DND-41 (cell line): ENCODE data around the gene TNFRSF14.
A peak's percentile ranks its signal among the peaks of the same experiment; 100 is the strongest.

Experiments used
- ATAC-seq: fragments of 200-7000 bp; cut with Tn5 transposase; 3 replicates; pipeline ENCODE4 v1.9.1; 2021; ENCODE audit warnings: low read depth; ENCODE audit not compliant: insufficient read depth
- DNase-seq: peaks from one replicate; pipeline ENCODE4 v3.0.0-alpha.2; 2020
- H2AFZ ChIP-seq: 2 replicates; pipeline ENCODE4 v1.6.0; 2012; ENCODE audit warnings: low read depth, low read length
- H3K27ac ChIP-seq: 2 replicates; pipeline ENCODE4 v1.5.1; 2012; ENCODE audit warnings: low read length, inconsistent platforms
- H3K27me3 ChIP-seq: fragments of 200-600 bp; sonication (generic); 2 replicates; pipeline ENCODE4 v1.6.0; 2012; ENCODE audit warnings: low read length, mild to moderate bottlenecking, inconsistent platforms; ENCODE audit not compliant: insufficient read depth, poor library complexity
- H3K36me3 ChIP-seq: 2 replicates; pipeline ENCODE4 v1.5.1; 2012; ENCODE audit warnings: low read length, inconsistent platforms; ENCODE audit not compliant: insufficient read depth
- H3K4me1 ChIP-seq: 2 replicates; pipeline ENCODE4 v1.5.1; 2012; ENCODE audit warnings: mild to moderate bottlenecking, low read length; ENCODE audit not compliant: insufficient read depth
- H3K4me2 ChIP-seq: 2 replicates; pipeline ENCODE4 v1.6.0; 2012; ENCODE audit warnings: mild to moderate bottlenecking, moderate library complexity, low read length, inconsistent platforms; ENCODE audit not compliant: insufficient read depth
- H3K4me3 ChIP-seq, 2 experiments: fragments of 200-600 bp in 1 of 2; shearing (Covaris generic) in 1 of 2; 2 replicates each; pipeline ENCODE4 v1.5.1; 2012 to 2016; ENCODE audit warnings: inconsistent platforms in 2 of 2, low read length in 2 of 2, mild to moderate bottlenecking in 2 of 2, low read depth in 1 of 2, moderate library complexity in 1 of 2
- H3K79me2 ChIP-seq: 2 replicates; pipeline ENCODE4 v1.6.0; 2012; ENCODE audit warnings: low read length, inconsistent platforms; ENCODE audit not compliant: insufficient read depth
- H3K9ac ChIP-seq: 2 replicates; pipeline ENCODE4 v1.6.0; 2012; ENCODE audit warnings: low read depth, mild to moderate bottlenecking, inconsistent platforms, low read length, moderate library complexity
- H3K9me3 ChIP-seq: 2 replicates; pipeline ENCODE4 v1.5.1; 2012; ENCODE audit warnings: low read length, moderate library complexity, mild to moderate bottlenecking, inconsistent platforms; ENCODE audit not compliant: insufficient read depth, severe bottlenecking
- H4K20me1 ChIP-seq: 2 replicates; pipeline ENCODE4 v1.6.0; 2012; ENCODE audit warnings: low read length; ENCODE audit not compliant: insufficient read depth
- EZH2 ChIP-seq: IDR thresholded peaks from 3 replicates; pipeline ENCODE4 v1.6.1; 2012; ENCODE audit warnings: borderline replicate concordance, low read depth, mild to moderate bottlenecking, moderate library complexity, low read length, inconsistent platforms; ENCODE audit not compliant: severe bottlenecking
- TF ChIP-seq, protein P1 (sequence below): IDR thresholded peaks from 2 replicates; pipeline ENCODE4 v1.5.1; 2012; ENCODE audit warnings: borderline replicate concordance, low read length, moderate library complexity, mild to moderate bottlenecking; ENCODE audit not compliant: poor library complexity, severe bottlenecking; ENCODE audit errors: extremely low read depth

The TNFRSF14 gene

DNA sequence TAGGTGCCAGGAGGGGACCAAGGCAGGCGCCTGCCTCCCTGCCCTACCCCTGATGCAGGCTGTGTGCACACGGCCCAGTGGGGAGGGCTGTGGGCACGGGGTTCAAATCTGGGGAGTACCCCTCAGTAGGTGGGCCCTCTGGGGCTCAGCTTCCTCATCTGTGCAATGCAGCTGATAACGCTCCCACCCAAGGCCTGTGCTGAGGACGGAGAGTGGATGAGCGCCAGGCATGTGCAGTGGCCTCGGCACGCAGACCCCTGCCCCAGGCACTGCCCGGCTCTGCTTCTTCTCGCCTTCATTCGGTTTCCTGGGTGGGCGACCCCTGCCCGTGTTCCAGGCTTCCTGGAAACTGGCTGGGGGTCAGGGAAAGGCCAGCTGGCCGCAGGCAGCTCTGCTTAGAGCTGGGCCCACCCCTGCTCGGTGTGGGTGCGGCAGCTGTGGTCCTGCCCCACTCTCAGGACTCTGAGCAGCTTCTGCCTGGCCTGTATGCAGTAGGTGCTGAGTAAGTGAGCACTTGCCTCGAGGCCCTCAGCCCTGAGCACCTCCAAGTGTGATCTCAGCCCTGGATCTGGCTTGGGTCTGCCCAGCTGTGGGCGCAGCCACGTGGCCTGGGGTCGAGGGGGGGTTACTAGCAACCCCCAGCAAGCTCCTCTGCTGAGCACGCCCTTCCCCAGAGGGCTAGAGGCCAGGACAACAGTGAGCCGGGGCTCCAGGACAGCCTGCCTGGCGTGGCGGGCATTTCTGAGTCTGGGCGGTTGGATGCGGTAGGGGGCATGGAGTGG, 11.9 kb upstream of the TNFRSF14 start:
- Histone ChIP-seq H3K27ac (no peak overlapping the region), H3K9me3 (no peaks in the 10 kb centered on the region), H2AFZ (no peak overlapping the region), H3K9ac (no peak overlapping the region), H3K79me2 (peaks cover 6% of the 10 kb centered on the region; the same call in 1 of the 2 replicates), H3K4me3 (no peak overlapping the region), H3K4me1 (peaks cover 64% of the 10 kb centered on the region), H3K4me2 (no peak overlapping the region), H4K20me1 (peaks cover 33% of the 10 kb centered on the region), H3K27me3 (no peaks in the 10 kb centered on the region), H3K36me3 (no peaks in the 10 kb centered on the region)
- DNase-seq (no peak), ATAC-seq (no peak)
- TF ChIP-seq, protein P1, sequence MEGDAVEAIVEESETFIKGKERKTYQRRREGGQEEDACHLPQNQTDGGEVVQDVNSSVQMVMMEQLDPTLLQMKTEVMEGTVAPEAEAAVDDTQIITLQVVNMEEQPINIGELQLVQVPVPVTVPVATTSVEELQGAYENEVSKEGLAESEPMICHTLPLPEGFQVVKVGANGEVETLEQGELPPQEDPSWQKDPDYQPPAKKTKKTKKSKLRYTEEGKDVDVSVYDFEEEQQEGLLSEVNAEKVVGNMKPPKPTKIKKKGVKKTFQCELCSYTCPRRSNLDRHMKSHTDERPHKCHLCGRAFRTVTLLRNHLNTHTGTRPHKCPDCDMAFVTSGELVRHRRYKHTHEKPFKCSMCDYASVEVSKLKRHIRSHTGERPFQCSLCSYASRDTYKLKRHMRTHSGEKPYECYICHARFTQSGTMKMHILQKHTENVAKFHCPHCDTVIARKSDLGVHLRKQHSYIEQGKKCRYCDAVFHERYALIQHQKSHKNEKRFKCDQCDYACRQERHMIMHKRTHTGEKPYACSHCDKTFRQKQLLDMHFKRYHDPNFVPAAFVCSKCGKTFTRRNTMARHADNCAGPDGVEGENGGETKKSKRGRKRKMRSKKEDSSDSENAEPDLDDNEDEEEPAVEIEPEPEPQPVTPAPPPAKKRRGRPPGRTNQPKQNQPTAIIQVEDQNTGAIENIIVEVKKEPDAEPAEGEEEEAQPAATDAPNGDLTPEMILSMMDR, result no peak
- no peak for TF ChIP-seq EZH2

- ATAC-seq, result no peak
- peaks cover 59% of the 10 kb centered on the region for H3K4me1 ChIP-seq
- DNase-seq, result no peak
- H3K36me3 ChIP-seq, result no peaks in the 10 kb centered on the region
- H3K27ac ChIP-seq, result 0 out of 2 replicates have a peak overlapping the region, but pooled peaks have one; percentile 36
- H4K20me1 ChIP-seq, result peaks cover 26% of the 10 kb centered on the region
- peaks cover 6% of the 10 kb centered on the region; the same call in 1 of the 2 replicates for H3K79me2 ChIP-seq
- H2AFZ ChIP-seq, result no peak overlapping the region
- no peaks in the 10 kb centered on the region for H3K27me3 ChIP-seq
- no peaks in the 10 kb centered on the region for H3K9me3 ChIP-seq
- TF ChIP-seq, protein P1, result no peak
- TF ChIP-seq EZH2, result no peak
- H3K4me3 ChIP-seq, result no peak overlapping the region
- no peak overlapping the region; the same call in 1 of the 2 replicates for H3K9ac ChIP-seq
- H3K4me2 ChIP-seq, result no peak overlapping the region
Observed at GRCh38 chr1:2544875-2545640, 11.1 kb upstream of the TNFRSF14 start.

DNA sequence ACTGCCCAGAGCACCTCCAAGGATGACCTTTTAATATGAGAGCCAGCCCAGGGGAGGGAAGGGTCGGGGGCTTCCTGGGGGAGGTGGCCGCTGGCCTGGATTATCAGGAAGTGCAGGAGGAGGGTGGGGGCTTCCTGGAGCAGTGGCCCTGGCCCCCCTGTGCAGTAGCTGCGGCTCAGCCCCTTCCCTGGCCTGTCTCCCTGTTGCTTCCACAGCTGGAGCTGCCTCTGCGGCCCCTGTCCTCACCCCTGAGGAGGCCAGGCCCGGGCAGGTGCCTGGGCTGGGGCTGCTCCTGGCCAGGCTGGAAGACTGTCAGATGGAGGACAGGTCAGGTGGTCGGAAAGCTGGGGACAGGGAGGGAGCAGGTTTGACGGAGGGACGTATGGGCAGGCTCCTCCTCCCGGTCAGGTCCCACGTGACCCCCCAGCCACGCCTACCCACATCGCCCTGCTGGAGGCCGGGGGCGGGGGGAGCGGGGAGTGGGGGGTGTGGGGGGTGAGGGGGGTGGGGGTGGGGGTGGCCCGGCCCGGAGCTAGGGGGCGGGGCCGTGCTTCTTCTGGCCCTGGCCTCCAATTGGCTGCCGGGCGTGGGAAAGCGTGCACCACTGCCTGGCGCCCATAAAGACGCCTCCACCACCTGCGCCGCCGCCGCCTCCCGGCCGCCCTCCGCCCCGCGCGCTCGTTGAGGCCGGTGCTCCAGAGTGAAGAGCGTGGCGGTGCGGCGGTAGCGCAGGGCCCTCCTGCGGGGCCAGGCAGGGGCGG, 10.2 kb upstream of the TNFRSF14 start:
- no peaks in the 10 kb centered on the region for H3K36me3 ChIP-seq
- H3K4me3 ChIP-seq, result peak overlapping the region; percentile 41 to 64; a peak in 3 of 4 replicates
- H3K9ac ChIP-seq, result peak overlapping the region; percentile 71
- H3K4me2 ChIP-seq, result peak overlapping the region; percentile 80
- peaks cover 51% of the 10 kb centered on the region for H3K4me1 ChIP-seq
- no peaks in the 10 kb centered on the region for H3K9me3 ChIP-seq
- ATAC-seq (peak; percentile 67), DNase-seq (peak; percentile 92)
- H3K79me2 ChIP-seq, result peaks cover 6% of the 10 kb centered on the region; the same call in 1 of the 2 replicates
- H2AFZ ChIP-seq, result peak overlapping the region; percentile 60
- no peak for TF ChIP-seq EZH2
- TF ChIP-seq, protein P1, result no peak
- H3K27ac ChIP-seq, result peak overlapping the region; percentile 94
- H3K27me3 ChIP-seq, result no peaks in the 10 kb centered on the region
- H4K20me1 ChIP-seq, result peaks cover 21% of the 10 kb centered on the region
